H9 (cell line): ENCODE measurements around the gene PRICKLE1. TPM values are rescaled to one million over a fixed set of nuclear protein-coding genes. Genes with fewer than 3 reads are reported as not detected.

Experiments used
- DNase-seq: peaks from one replicate; pipeline ENCODE4 v3.0.0-alpha.2; 2017
- H2AFZ ChIP-seq: one replicate; pipeline ENCODE4 v1.6.1; 2013; ENCODE audit warnings: mild to moderate bottlenecking, low read length, control low read depth, moderate library complexity
- H2AK5ac ChIP-seq: 2 replicates; pipeline ENCODE4 v1.6.1; 2013; ENCODE audit warnings: low read length, control low read depth, mixed read lengths; ENCODE audit not compliant: insufficient read length
- H2BK120ac ChIP-seq: one replicate; pipeline ENCODE4 v1.6.1; 2013; ENCODE audit warnings: low read depth, mild to moderate bottlenecking, low read length, control low read depth, inconsistent platforms; ENCODE audit not compliant: poor library complexity, severe bottlenecking
- H2BK12ac ChIP-seq: 2 replicates; pipeline ENCODE4 v1.6.1; 2013; ENCODE audit warnings: low read length, control low read depth, mixed read lengths, low read depth; ENCODE audit not compliant: insufficient read length
- H2BK15ac ChIP-seq: 2 replicates; pipeline ENCODE4 v1.6.1; 2013; ENCODE audit warnings: low read depth, low read length, control low read depth
- H2BK20ac ChIP-seq: one replicate; pipeline ENCODE4 v1.6.1; 2013; ENCODE audit warnings: low read depth, mild to moderate bottlenecking, low read length, control low read depth, inconsistent platforms; ENCODE audit not compliant: poor library complexity, severe bottlenecking
- H2BK5ac ChIP-seq: 2 replicates; pipeline ENCODE4 v1.6.1; 2013; ENCODE audit warnings: low read length, control low read depth, mixed read lengths; ENCODE audit not compliant: insufficient read length
- H3K14ac ChIP-seq: 2 replicates; pipeline ENCODE4 v1.6.1; 2013; ENCODE audit warnings: low read length, control low read depth; ENCODE audit not compliant: insufficient read depth
- H3K18ac ChIP-seq: 2 replicates; pipeline ENCODE4 v1.6.1; 2013; ENCODE audit warnings: low read depth, mild to moderate bottlenecking, mixed read lengths, low read length, control low read depth; ENCODE audit not compliant: insufficient read length
- H3K23ac ChIP-seq: 2 replicates; pipeline ENCODE4 v1.6.1; 2013; ENCODE audit warnings: low read length, control low read depth, mixed read lengths, low read depth; ENCODE audit not compliant: insufficient read length
- H3K23me2 ChIP-seq: 2 replicates; pipeline ENCODE4 v1.6.1; 2013; ENCODE audit warnings: low read depth, mild to moderate bottlenecking, mixed read lengths, low read length, control low read depth; ENCODE audit not compliant: insufficient read length, poor library complexity, severe bottlenecking
- H3K27ac ChIP-seq: 2 replicates; pipeline ENCODE4 v1.5.1; 2013; ENCODE audit warnings: low read length, control low read depth, mixed read lengths, low read depth; ENCODE audit not compliant: insufficient read length
- H3K27me3 ChIP-seq: 2 replicates; pipeline ENCODE4 v1.6.1; 2013; ENCODE audit warnings: low read length, control low read depth, inconsistent platforms; ENCODE audit not compliant: insufficient read depth
- H3K4ac ChIP-seq: 2 replicates; pipeline ENCODE4 v1.6.1; 2013; ENCODE audit warnings: low read depth, mild to moderate bottlenecking, control low read depth, inconsistent platforms, low read length, moderate library complexity
- H3K4me1 ChIP-seq: 2 replicates; pipeline ENCODE4 v1.6.1; 2013; ENCODE audit warnings: low read length, control low read depth, inconsistent platforms; ENCODE audit not compliant: insufficient read depth
- H3K4me2 ChIP-seq: 2 replicates; pipeline ENCODE4 v1.6.1; 2013; ENCODE audit warnings: low read length, control low read depth, mixed read lengths; ENCODE audit not compliant: insufficient read length, insufficient read depth
- H3K56ac ChIP-seq: 2 replicates; pipeline ENCODE4 v1.6.1; 2013; ENCODE audit warnings: low read depth, mild to moderate bottlenecking, mixed read lengths, low read length, control low read depth; ENCODE audit not compliant: insufficient read length
- H3K79me1 ChIP-seq: 2 replicates; pipeline ENCODE4 v1.6.1; 2013; ENCODE audit warnings: low read depth, mild to moderate bottlenecking, moderate library complexity, low read length, control low read depth, inconsistent platforms; ENCODE audit not compliant: insufficient read depth, poor library complexity, severe bottlenecking
- H3K79me2 ChIP-seq: 2 replicates; pipeline ENCODE4 v1.6.1; 2013; ENCODE audit warnings: low read length, control low read depth, inconsistent platforms; ENCODE audit not compliant: insufficient read depth
- H3K9ac ChIP-seq: 2 replicates; pipeline ENCODE4 v1.6.1; 2013; ENCODE audit warnings: low read length, control low read depth, mixed read lengths; ENCODE audit not compliant: insufficient read length; ENCODE audit errors: extremely low read depth
- H3K9me3 ChIP-seq: one replicate; pipeline ENCODE4 v1.6.1; 2013; ENCODE audit warnings: low read depth, low read length, inconsistent platforms; ENCODE audit not compliant: control insufficient read depth
- H3T11ph ChIP-seq: one replicate; pipeline ENCODE4 v1.6.1; 2013; ENCODE audit warnings: mild to moderate bottlenecking, low read length, control low read depth, inconsistent platforms
- H4K20me1 ChIP-seq: one replicate; pipeline ENCODE4 v1.6.1; 2013; ENCODE audit not compliant: control insufficient read depth, insufficient read length, insufficient read depth
- H4K5ac ChIP-seq: 2 replicates; pipeline ENCODE4 v1.6.1; 2013; ENCODE audit warnings: low read depth, mild to moderate bottlenecking, mixed read lengths, low read length, control low read depth; ENCODE audit not compliant: insufficient read length
- H4K8ac ChIP-seq: replicated peaks from 2 replicates; pipeline ENCODE4 v1.6.1; 2013; ENCODE audit warnings: low read length, control low read depth, mixed read lengths, low read depth; ENCODE audit not compliant: insufficient read length
- H4K91ac ChIP-seq: 2 replicates; pipeline ENCODE4 v1.6.1; 2013; ENCODE audit warnings: low read depth, mild to moderate bottlenecking, moderate library complexity, mixed read lengths, low read length, control low read depth; ENCODE audit not compliant: insufficient read length
- H3K27ac Mint-ChIP-seq, 3 experiments: 2 replicates in 2 of 3; 3 replicates in 1 of 3; pipeline ENCODE4 v1.8.0; 2020 to 2021; ENCODE audit warnings: mixed read lengths in 3 of 3, mild to moderate bottlenecking in 1 of 3, moderate library complexity in 1 of 3
- H3K27me3 Mint-ChIP-seq: 2 replicates; pipeline ENCODE4 v1.8.0; 2021; ENCODE audit warnings: low read depth, mild to moderate bottlenecking, moderate library complexity, mixed read lengths
- H3K36me3 Mint-ChIP-seq, 3 experiments: 2 replicates in 2 of 3; 3 replicates in 1 of 3; pipeline ENCODE4 v1.8.0; 2020 to 2021; ENCODE audit warnings: low read depth in 3 of 3, mixed read lengths in 3 of 3; ENCODE audit not compliant: insufficient read depth in 1 of 3
- H3K4me1 Mint-ChIP-seq, 2 experiments: 2 replicates each; pipeline ENCODE4 v1.8.0; 2020; ENCODE audit warnings: mixed read lengths in 2 of 2
- H3K4me3 Mint-ChIP-seq, 2 experiments: 2 replicates in 1 of 2; 3 replicates in 1 of 2; pipeline ENCODE4 v1.8.0; 2020 to 2021; ENCODE audit warnings: mild to moderate bottlenecking in 2 of 2, mixed read lengths in 2 of 2, moderate library complexity in 1 of 2
- H3K9me3 Mint-ChIP-seq, 2 experiments: 2 replicates in 1 of 2; 3 replicates in 1 of 2; pipeline ENCODE4 v1.8.0; 2020; ENCODE audit warnings: mild to moderate bottlenecking in 2 of 2, mixed read lengths in 2 of 2, moderate library complexity in 1 of 2
- WGBS: extraction: QIAGEN DNeasy Blood & Tissue Kit; methylation state at CpG from one replicate; pipeline ENCODE4 v1.1.7; 2013; ENCODE audit warnings: missing lambda C conversion rate, low lambda C conversion rate, mixed read lengths; ENCODE audit not compliant: insufficient read length; ENCODE audit errors: extremely low coverage; 5-methylcytosine and 5-hydroxymethylcytosine counted together
- total RNA-seq: library from RNA; stranded (reverse); gene quantifications from 2 replicates; pipeline ENCODE4 v1.2.1, GENCODE V29; 2021
- TF ChIP-seq, protein P1 (sequence below): fragments of 200-600 bp; sonication (generic); conservative IDR thresholded peaks from 3 replicates; pipeline ENCODE4 v1.8.0; 2021; ENCODE audit warnings: antibody characterized with exemption, mild to moderate bottlenecking

Gene PRICKLE1
- total RNA-seq, 1 experiment from 2014 or later, result 20.5 TPM

GRCh38 chr12:42615006-42615405, 25.5 kb upstream of the PRICKLE1 start:
- Histone ChIP-seq H3K4me2 (no peak overlapping the region), H3K23ac (no peak overlapping the region), H2BK5ac (no peak overlapping the region), H3K9me3 (no peaks in the 10 kb centered on the region), H4K5ac (no peak overlapping the region), H3K79me2 (no peaks in the 10 kb centered on the region), H3K27ac (no peak overlapping the region), H2AFZ (no peak overlapping the region), H3K56ac (no peak overlapping the region), H3K27me3 (no peaks in the 10 kb centered on the region), H3K4ac (no peak overlapping the region), H2BK120ac (no peak overlapping the region), H2AK5ac (no peak overlapping the region), H3K14ac (no peak overlapping the region), H3K79me1 (no peaks in the 10 kb centered on the region), H3K4me1 (no peaks in the 10 kb centered on the region), H4K8ac (no peak overlapping the region), H2BK15ac (no peak overlapping the region), H2BK20ac (no peak overlapping the region), H3T11ph (no peak overlapping the region), H4K20me1 (no peaks in the 10 kb centered on the region), H3K18ac (no peak overlapping the region), H3K23me2 (no peaks in the 10 kb centered on the region), H4K91ac (no peak overlapping the region), H3K9ac (no peak overlapping the region), H2BK12ac (no peak overlapping the region)
- Mint-ChIP-seq H3K9me3 (peaks cover 9 to 20% of the 10 kb centered on the region in 2 experiments; a peak in 4 of 5 replicates), H3K27me3 (no peaks in the 10 kb centered on the region), H3K27ac (no peak overlapping the region), H3K36me3 (peaks cover 0 to 20% (median 7%) of the 10 kb centered on the region in 3 experiments; a peak in 4 of 7 replicates), H3K4me3 (no peak overlapping the region), H3K4me1 (peaks cover 6 to 8% of the 10 kb centered on the region in 2 experiments)
- no peak for DNase-seq
- WGBS, result no CpG with 5 or more reads among the region's 3 CpGs
- TF ChIP-seq, protein P1, sequence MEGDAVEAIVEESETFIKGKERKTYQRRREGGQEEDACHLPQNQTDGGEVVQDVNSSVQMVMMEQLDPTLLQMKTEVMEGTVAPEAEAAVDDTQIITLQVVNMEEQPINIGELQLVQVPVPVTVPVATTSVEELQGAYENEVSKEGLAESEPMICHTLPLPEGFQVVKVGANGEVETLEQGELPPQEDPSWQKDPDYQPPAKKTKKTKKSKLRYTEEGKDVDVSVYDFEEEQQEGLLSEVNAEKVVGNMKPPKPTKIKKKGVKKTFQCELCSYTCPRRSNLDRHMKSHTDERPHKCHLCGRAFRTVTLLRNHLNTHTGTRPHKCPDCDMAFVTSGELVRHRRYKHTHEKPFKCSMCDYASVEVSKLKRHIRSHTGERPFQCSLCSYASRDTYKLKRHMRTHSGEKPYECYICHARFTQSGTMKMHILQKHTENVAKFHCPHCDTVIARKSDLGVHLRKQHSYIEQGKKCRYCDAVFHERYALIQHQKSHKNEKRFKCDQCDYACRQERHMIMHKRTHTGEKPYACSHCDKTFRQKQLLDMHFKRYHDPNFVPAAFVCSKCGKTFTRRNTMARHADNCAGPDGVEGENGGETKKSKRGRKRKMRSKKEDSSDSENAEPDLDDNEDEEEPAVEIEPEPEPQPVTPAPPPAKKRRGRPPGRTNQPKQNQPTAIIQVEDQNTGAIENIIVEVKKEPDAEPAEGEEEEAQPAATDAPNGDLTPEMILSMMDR, result no peak
